ENCODE measurements around the gene PIP5K1B.

The PIP5K1B gene

DNA sequence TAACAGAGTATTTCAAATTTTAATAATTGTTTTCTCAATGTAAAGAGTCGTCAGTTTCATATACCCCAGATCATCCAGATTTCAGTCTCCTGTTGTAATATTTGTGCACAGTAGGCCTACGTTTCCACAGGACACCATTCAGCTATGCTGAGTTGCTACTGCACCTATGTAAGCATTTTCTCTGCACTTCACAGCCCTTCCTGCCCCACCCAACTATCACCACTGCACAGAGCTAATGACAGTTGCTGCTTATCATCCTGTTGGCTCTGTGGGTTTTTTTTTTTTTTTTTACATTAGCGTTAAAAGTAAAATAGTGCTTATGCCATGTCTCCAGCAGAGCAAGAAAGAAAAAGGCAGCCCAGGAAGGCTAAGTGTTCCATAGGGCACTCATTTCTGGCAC lies 314.8 kb downstream of the PIP5K1B start:
- TF ChIP-seq FOXM1 (IDR thresholded peaks at IDR 0.05; ENCODE audit: borderline replicate concordance, low read depth) (no peak), ZBTB7A (IDR thresholded peaks at IDR 0.05; ENCODE audit: low read depth) (no peak), CEBPB (IDR thresholded peaks at IDR 0.05) (no peak), EGR1 (IDR thresholded peaks at IDR 0.05) (no peak), RAD21 (IDR thresholded peaks at IDR 0.05; ENCODE audit: low read depth) (no peak), TAF1 (IDR thresholded peaks at IDR 0.05; ENCODE audit: low read depth) (no peak), YY1 (IDR thresholded peaks at IDR 0.05; ENCODE audit: low read depth) (no peak), EP300 (IDR thresholded peaks at IDR 0.05; ENCODE audit: borderline replicate concordance) (no peak), TCF12 (IDR thresholded peaks at IDR 0.05; ENCODE audit: low read depth) (no peak)
- TF ChIP-seq, protein P1, sequence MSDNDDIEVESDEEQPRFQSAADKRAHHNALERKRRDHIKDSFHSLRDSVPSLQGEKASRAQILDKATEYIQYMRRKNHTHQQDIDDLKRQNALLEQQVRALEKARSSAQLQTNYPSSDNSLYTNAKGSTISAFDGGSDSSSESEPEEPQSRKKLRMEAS (IDR thresholded peaks at IDR 0.05), result no peak

DNA sequence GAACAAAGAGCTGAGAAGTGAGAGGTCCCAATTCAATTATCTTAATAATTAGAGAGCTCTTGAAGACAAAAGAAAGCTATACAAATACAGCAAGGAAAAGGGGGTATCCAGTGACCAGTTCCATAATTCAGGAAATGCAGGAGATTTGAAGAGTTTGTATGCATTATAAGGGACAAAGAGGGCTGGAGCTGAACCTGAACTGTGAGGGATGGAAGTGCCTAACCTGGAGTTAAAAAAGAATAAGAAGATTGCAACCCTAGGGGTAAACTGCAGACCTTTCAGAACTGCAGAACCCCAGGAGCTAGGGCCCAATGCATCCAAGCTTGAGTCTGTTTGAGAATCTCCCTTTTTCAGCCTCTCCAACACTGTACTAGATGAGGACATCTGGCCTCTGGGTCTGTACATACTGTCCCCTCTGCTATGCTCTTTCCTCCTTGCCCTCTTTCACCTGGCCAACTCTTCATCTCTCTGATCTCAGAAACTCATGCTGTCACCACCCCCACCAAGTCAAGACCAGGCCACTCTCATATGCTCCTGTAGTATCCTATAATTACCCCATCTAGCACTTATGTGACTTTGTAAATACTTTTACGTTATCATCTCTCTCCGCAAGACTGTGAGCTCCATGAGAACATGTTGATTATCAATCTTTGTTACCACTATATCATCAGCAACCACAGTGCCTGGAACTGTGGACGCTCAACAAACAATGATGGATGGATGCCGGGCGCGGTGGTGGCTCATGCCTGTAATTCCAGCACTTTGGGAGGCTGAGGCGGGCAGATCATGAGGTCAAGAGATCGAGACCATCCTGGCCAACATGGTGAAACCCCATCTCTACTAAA lies 315.5 kb downstream of the PIP5K1B start:
- TF ChIP-seq, protein P2, sequence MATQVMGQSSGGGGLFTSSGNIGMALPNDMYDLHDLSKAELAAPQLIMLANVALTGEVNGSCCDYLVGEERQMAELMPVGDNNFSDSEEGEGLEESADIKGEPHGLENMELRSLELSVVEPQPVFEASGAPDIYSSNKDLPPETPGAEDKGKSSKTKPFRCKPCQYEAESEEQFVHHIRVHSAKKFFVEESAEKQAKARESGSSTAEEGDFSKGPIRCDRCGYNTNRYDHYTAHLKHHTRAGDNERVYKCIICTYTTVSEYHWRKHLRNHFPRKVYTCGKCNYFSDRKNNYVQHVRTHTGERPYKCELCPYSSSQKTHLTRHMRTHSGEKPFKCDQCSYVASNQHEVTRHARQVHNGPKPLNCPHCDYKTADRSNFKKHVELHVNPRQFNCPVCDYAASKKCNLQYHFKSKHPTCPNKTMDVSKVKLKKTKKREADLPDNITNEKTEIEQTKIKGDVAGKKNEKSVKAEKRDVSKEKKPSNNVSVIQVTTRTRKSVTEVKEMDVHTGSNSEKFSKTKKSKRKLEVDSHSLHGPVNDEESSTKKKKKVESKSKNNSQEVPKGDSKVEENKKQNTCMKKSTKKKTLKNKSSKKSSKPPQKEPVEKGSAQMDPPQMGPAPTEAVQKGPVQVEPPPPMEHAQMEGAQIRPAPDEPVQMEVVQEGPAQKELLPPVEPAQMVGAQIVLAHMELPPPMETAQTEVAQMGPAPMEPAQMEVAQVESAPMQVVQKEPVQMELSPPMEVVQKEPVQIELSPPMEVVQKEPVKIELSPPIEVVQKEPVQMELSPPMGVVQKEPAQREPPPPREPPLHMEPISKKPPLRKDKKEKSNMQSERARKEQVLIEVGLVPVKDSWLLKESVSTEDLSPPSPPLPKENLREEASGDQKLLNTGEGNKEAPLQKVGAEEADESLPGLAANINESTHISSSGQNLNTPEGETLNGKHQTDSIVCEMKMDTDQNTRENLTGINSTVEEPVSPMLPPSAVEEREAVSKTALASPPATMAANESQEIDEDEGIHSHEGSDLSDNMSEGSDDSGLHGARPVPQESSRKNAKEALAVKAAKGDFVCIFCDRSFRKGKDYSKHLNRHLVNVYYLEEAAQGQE (IDR thresholded peaks at IDR 0.05; ENCODE audit: low read depth), result no peak
- TF ChIP-seq, protein P3, sequence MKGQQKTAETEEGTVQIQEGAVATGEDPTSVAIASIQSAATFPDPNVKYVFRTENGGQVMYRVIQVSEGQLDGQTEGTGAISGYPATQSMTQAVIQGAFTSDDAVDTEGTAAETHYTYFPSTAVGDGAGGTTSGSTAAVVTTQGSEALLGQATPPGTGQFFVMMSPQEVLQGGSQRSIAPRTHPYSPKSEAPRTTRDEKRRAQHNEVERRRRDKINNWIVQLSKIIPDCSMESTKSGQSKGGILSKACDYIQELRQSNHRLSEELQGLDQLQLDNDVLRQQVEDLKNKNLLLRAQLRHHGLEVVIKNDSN (IDR thresholded peaks at IDR 0.05), result no peak
- no peak for TF ChIP-seq RAD21 (IDR thresholded peaks at IDR 0.05; ENCODE audit: low read depth)
- TF ChIP-seq YY1 (IDR thresholded peaks at IDR 0.05; ENCODE audit: low read depth), result no peak
- TF ChIP-seq ZBTB7A (IDR thresholded peaks at IDR 0.05; ENCODE audit: low read depth), result no peak
- no peak for TF ChIP-seq NFIC (IDR thresholded peaks at IDR 0.05)
- TF ChIP-seq FOXM1 (IDR thresholded peaks at IDR 0.05; ENCODE audit: borderline replicate concordance, low read depth), result no peak
- no peak for TF ChIP-seq TEAD4 (IDR thresholded peaks at IDR 0.05)
- no peak for TF ChIP-seq CREB1 (IDR thresholded peaks at IDR 0.05; ENCODE audit: low read depth)
- no peak for TF ChIP-seq EGR1 (IDR thresholded peaks at IDR 0.05)
- TF ChIP-seq TCF12 (IDR thresholded peaks at IDR 0.05; ENCODE audit: low read depth), result no peak
- no peak for TF ChIP-seq TAF1 (IDR thresholded peaks at IDR 0.05; ENCODE audit: low read depth)
- no peak for TF ChIP-seq EP300 (IDR thresholded peaks at IDR 0.05; ENCODE audit: borderline replicate concordance)
- TF ChIP-seq CEBPB (IDR thresholded peaks at IDR 0.05), result no peak

DNA sequence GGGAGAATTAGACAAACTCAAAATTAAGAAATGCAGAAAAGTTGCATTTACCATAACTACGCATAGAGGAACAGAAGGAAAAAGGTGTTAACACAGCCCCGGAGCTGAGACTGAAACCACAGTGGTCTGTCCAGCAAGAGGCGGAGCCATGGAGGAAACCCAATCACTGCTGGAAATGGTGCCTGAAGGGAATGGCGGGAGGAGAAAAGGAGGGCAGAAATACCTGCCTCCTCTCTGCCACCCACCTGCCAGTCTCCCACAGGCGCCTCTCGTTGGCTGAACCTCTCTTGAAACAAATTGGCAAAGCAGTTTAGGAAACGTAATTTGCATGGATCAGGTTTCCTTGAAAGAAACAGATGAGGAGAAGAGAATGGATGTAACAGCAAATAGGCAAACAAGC lies 318.6 kb downstream of the PIP5K1B start:
- TF ChIP-seq, protein P1 (IDR thresholded peaks at IDR 0.05), result no peak
- no peak for TF ChIP-seq FOXM1 (IDR thresholded peaks at IDR 0.05; ENCODE audit: borderline replicate concordance, low read depth)

DNA sequence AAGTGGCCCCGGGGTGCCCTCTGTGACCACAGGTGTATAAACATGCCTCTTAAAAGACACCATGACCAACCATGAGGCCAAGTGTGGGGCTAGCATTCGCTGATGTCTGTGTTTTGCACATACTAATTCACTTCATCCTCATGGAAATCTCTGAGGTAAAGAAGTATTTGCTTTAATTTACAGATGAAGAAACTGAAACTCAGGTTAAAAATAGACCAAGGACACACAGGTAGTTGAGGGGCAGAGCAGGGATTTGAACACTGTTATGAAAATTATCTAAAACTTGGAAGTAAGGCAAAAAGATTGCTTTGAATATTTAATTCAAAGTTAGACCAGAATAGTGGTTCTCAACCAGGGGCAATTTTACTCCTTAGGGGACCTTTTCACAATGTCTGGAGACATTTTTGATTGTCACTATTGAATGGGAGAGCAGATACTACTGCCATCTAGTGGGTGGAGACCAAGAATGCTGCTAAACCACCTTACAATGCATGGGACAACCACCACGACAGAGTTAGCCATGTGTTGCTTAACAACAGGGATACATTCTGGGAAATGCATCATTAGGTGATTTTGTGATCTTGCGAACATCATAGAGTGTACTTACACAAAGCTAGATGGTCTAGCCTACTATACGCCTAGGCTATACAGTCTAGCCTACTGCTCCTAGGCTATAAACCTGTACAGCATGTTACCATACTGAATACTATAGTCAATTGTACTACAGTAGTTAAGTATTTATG lies 322.5 kb downstream of the PIP5K1B start:
- TF ChIP-seq RAD21 (IDR thresholded peaks at IDR 0.05; ENCODE audit: low read depth) (peak; percentile 58), TAF1 (IDR thresholded peaks at IDR 0.05; ENCODE audit: low read depth) (no peak)

DNA sequence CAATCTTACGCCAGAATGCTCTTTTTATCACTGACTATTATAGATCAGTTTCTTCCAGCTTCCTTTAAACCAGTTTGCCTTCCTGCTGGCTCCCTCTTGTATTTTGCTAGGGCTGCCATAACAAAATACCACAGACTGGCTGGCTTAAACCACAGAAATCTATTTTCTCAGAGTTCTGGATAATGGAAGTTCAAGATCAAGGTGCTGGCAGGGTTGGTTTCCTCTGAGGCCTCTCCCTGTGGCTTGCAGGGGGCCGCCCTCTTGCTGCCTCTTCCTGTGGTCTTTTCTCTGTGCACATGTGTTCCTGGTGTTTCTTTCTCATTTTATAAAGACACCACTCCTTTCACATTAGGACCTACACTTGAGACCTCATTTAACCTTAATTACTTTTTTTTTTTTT lies 323.7 kb downstream of the PIP5K1B start:
- TF ChIP-seq FOXM1 (IDR thresholded peaks at IDR 0.05; ENCODE audit: borderline replicate concordance, low read depth), result no peak
- no peak for TF ChIP-seq YY1 (IDR thresholded peaks at IDR 0.05; ENCODE audit: low read depth)
- TF ChIP-seq, protein P2 (IDR thresholded peaks at IDR 0.05; ENCODE audit: low read depth), result no peak

DNA sequence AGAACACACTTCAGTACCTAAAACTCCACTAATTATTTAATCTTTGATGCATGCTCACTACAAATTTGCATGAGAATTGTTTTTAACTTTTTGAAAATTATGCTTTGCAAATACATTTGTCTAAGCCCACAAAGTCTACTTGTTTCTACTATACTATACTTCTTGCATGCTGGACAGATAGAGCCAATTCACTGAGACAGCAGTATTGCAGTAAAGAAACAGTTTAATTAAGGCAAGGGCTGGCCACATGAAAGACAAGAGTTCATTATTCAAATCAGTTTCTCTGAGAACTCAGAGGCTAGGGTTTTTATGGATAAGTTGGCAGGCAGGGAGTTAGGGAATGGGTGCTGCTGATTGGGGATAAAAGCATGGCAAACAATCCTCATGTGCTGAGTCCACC lies 324.5 kb downstream of the PIP5K1B start:
- TF ChIP-seq TEAD4 (IDR thresholded peaks at IDR 0.05) (no peak), FOXM1 (IDR thresholded peaks at IDR 0.05; ENCODE audit: borderline replicate concordance, low read depth) (no peak), NFIC (IDR thresholded peaks at IDR 0.05) (no peak), CEBPB (IDR thresholded peaks at IDR 0.05) (no peak), EP300 (IDR thresholded peaks at IDR 0.05; ENCODE audit: borderline replicate concordance) (no peak)
- TF ChIP-seq, protein P3 (IDR thresholded peaks at IDR 0.05), result no peak
